HEK293 (cell line): ENCODE data around the gene KIF25.

Source experiments
- CTCF ChIA-PET: fragments of 350-600 bp; formaldehyde crosslinking; extraction: SDS; loops from one replicate; lab custom pipeline; 2021; ENCODE audit warnings: antibody characterized with exemption; lab: Yijun Ruan, JAX
- POLR2A ChIA-PET: fragments of 300-600 bp; formaldehyde crosslinking; extraction: SDS; loops from one replicate; lab custom pipeline; 2020; ENCODE audit warnings: antibody characterized with exemption, inconsistent platforms; lab: Yijun Ruan, JAX
- H3K27ac ChIP-seq: fragments of 200-500 bp; sonication (Bioruptor generic); 2 replicates; pipeline ENCODE4 v1.5.1; 2014; ENCODE audit warnings: low read depth, low read length, control low read depth, inconsistent platforms; ENCODE audit errors: extremely low read depth
- H3K36me3 ChIP-seq, 2 experiments: fragments of 200-500 bp in 1 of 2; sonication (Bioruptor generic) in 1 of 2; 1 replicate in 1 of 2; 2 replicates in 1 of 2; pipeline ENCODE4 v1.5.1; 2014 to 2017; ENCODE audit warnings: inconsistent platforms in 2 of 2, low read length in 2 of 2; ENCODE audit not compliant: control insufficient read depth in 2 of 2, insufficient read depth in 1 of 2
- H3K4me1 ChIP-seq: fragments of 200-500 bp; sonication (Bioruptor generic); 2 replicates; pipeline ENCODE4 v1.5.1; 2014; ENCODE audit warnings: mild to moderate bottlenecking, low read length, inconsistent platforms; ENCODE audit not compliant: control insufficient read depth, insufficient read depth
- H3K4me3 ChIP-seq: 2 replicates; pipeline ENCODE4 v1.5.1; 2011; ENCODE audit warnings: low read depth, mild to moderate bottlenecking, control low read depth, low read length, moderate library complexity
- H3K9me3 ChIP-seq: fragments of 200-500 bp; sonication (Bioruptor generic); 2 replicates; pipeline ENCODE4 v1.5.1; 2014; ENCODE audit warnings: low read depth, low read length, inconsistent platforms; ENCODE audit not compliant: control insufficient read depth, insufficient read depth
- GLIS1 ChIP-seq: fragments of 450-650 bp; formaldehyde crosslinking; IDR thresholded peaks from 2 replicates; pipeline ENCODE4 v1.5.1; 2016; ENCODE audit warnings: missing biosample characterization, missing genetic modification characterization
- SP7 ChIP-seq: fragments of 450-650 bp; formaldehyde crosslinking; IDR thresholded peaks from 2 replicates; pipeline ENCODE4 v1.5.1; 2016; ENCODE audit warnings: missing biosample characterization, missing genetic modification characterization
- ZBTB20 ChIP-seq: fragments of 450-650 bp; formaldehyde crosslinking; IDR thresholded peaks from 2 replicates; pipeline ENCODE4 v1.5.1; 2016; ENCODE audit warnings: missing biosample characterization, missing genetic modification characterization
- ZFHX2 ChIP-seq: fragments of 450-650 bp; formaldehyde crosslinking; conservative IDR thresholded peaks from 2 replicates; pipeline ENCODE4 v1.5.1; 2016; ENCODE audit warnings: missing biosample characterization, missing genetic modification characterization
- ZIC2 ChIP-seq: fragments of 450-650 bp; formaldehyde crosslinking; IDR thresholded peaks from 2 replicates; pipeline ENCODE4 v1.5.1; 2016; ENCODE audit warnings: missing biosample characterization, missing genetic modification characterization
- ZNF140 ChIP-seq: fragments of 450-650 bp; formaldehyde crosslinking; IDR thresholded peaks from 2 replicates; pipeline ENCODE4 v1.5.1; 2016; ENCODE audit warnings: missing biosample characterization, missing genetic modification characterization
- ZNF221 ChIP-seq: fragments of 450-650 bp; formaldehyde crosslinking; IDR thresholded peaks from 2 replicates; pipeline ENCODE4 v1.5.1; 2017; ENCODE audit warnings: missing biosample characterization, missing genetic modification characterization, borderline replicate concordance
- ZNF521 ChIP-seq: fragments of 450-650 bp; formaldehyde crosslinking; IDR thresholded peaks from 2 replicates; pipeline ENCODE4 v1.5.1; 2017; ENCODE audit warnings: missing biosample characterization, mild to moderate bottlenecking, missing genetic modification characterization
- ZNF529 ChIP-seq: fragments of 450-650 bp; formaldehyde crosslinking; IDR thresholded peaks from 2 replicates; pipeline ENCODE4 v1.5.1; 2017; ENCODE audit warnings: missing genetic modification characterization, missing biosample characterization; ENCODE audit not compliant: insufficient replicate concordance
- ZNF585B ChIP-seq: fragments of 450-650 bp; formaldehyde crosslinking; IDR thresholded peaks from 2 replicates; pipeline ENCODE4 v1.5.1; 2016; ENCODE audit warnings: missing biosample characterization, missing genetic modification characterization
- ZNF623 ChIP-seq: fragments of 450-650 bp; formaldehyde crosslinking; IDR thresholded peaks from 2 replicates; pipeline ENCODE4 v1.5.1; 2016; ENCODE audit warnings: missing biosample characterization, missing genetic modification characterization
- TF ChIP-seq, protein P1 (sequence below): fragments of 450-650 bp; formaldehyde crosslinking; IDR thresholded peaks from 2 replicates; pipeline ENCODE4 v1.5.1; 2016; ENCODE audit warnings: missing biosample characterization, missing genetic modification characterization
- TF ChIP-seq, protein P2 (sequence below): fragments of 450-650 bp; formaldehyde crosslinking; IDR thresholded peaks from 2 replicates; pipeline ENCODE4 v1.5.1; 2016; ENCODE audit warnings: missing biosample characterization, missing genetic modification characterization
- TF ChIP-seq, protein P3 (sequence below): fragments of 450-650 bp; formaldehyde crosslinking; IDR thresholded peaks from 2 replicates; pipeline ENCODE4 v1.5.1; 2016; ENCODE audit warnings: missing biosample characterization, missing genetic modification characterization, borderline replicate concordance

Gene KIF25

DNA sequence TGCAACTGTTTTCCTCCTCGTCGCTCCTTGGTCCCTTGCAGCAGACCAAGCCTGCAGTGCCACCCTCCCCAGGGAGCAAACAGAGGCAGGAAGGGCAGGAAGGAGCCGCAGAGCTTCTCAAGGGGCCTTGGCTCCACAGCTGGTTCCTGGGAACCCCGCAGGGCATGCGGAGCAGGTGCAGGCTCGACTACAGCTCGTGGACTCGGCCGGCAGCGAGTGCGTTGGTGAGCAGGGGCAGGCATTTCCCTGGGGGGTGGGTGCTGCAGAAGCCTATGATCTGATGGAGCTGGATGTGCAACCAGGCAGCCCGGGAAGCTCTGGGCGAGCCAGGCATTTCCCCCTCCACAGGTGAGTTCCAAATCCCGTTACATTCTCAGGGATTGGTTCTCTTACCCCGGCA, 44.5 kb downstream of the KIF25 start:
- TF ChIP-seq, protein P1, sequence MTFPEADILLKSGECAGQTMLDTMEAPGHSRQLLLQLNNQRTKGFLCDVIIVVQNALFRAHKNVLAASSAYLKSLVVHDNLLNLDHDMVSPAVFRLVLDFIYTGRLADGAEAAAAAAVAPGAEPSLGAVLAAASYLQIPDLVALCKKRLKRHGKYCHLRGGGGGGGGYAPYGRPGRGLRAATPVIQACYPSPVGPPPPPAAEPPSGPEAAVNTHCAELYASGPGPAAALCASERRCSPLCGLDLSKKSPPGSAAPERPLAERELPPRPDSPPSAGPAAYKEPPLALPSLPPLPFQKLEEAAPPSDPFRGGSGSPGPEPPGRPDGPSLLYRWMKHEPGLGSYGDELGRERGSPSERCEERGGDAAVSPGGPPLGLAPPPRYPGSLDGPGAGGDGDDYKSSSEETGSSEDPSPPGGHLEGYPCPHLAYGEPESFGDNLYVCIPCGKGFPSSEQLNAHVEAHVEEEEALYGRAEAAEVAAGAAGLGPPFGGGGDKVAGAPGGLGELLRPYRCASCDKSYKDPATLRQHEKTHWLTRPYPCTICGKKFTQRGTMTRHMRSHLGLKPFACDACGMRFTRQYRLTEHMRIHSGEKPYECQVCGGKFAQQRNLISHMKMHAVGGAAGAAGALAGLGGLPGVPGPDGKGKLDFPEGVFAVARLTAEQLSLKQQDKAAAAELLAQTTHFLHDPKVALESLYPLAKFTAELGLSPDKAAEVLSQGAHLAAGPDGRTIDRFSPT: no peak
- TF ChIP-seq ZIC2 (tag by site-specific recombination) (peak; percentile 79), SP7 (tag by site-specific recombination) (no peak), ZBTB20 (peak; percentile 84)
- TF ChIP-seq, protein P2, sequence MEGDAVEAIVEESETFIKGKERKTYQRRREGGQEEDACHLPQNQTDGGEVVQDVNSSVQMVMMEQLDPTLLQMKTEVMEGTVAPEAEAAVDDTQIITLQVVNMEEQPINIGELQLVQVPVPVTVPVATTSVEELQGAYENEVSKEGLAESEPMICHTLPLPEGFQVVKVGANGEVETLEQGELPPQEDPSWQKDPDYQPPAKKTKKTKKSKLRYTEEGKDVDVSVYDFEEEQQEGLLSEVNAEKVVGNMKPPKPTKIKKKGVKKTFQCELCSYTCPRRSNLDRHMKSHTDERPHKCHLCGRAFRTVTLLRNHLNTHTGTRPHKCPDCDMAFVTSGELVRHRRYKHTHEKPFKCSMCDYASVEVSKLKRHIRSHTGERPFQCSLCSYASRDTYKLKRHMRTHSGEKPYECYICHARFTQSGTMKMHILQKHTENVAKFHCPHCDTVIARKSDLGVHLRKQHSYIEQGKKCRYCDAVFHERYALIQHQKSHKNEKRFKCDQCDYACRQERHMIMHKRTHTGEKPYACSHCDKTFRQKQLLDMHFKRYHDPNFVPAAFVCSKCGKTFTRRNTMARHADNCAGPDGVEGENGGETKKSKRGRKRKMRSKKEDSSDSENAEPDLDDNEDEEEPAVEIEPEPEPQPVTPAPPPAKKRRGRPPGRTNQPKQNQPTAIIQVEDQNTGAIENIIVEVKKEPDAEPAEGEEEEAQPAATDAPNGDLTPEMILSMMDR (tag by site-specific recombination): peak; percentile 67
- TF ChIP-seq, all 188 proteins: peak for 3
- H3K36me3 ChIP-seq: peaks cover 0 to 3% of the 10 kb centered on the region in 2 experiments; a peak in 1 of 3 replicates
- CTCF ChIA-PET: interaction anchor here (0.6 kb wide), 1 partner anchor 125 kb away, joined by 3 read pairs; no protein-coding TSS in a partner anchor
- H3K27ac ChIP-seq: no peak overlapping the region
- POLR2A ChIA-PET: no interaction called here
- H3K9me3 ChIP-seq: no peaks in the 10 kb centered on the region
- no peaks in the 10 kb centered on the region for H3K4me1 ChIP-seq
- H3K4me3 ChIP-seq: no peak overlapping the region

DNA sequence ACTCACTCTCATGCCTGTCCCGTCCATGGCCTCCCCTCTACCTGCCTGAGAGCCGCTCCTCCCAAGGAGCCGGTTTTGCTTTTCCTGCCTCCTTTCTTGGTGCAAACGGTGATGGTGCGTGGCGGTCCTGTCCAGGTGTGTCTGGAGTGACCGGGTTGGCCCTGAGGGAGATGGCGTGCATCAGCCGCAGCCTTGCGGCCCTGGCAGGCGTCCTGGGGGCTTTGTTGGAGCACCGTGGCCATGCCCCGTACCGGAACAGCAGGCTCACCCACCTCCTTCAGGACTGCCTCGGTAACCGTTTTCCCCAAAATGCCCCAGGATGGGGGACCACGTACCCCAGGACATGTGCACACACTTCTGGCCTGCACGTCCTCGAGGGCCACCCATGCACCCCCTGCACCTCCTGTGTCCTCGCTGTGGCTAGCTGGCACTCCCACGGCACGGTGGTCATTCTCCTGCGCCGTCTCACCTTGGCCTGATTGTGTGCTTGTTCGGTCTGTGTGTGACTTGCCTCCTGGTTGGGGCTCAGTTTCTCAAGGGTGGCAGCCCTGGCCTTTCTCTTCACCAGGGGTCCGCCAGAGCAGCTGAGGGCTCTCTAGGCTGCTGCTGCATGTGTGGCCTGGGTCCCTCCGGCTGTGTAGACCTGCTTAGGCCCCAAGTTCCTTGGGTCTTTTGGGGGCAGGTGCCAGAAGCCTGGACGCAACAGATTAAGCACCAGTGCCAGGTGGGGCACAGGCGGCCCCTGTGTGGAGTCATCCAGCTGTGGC, 45.1 kb downstream of the KIF25 start:
- ChIA-PET CTCF (interaction anchor here (0.6 kb wide), 1 partner anchor 126 kb away, joined by 3 read pairs; no protein-coding TSS in a partner anchor), POLR2A (no interaction called here)
- no peak overlapping the region for H3K27ac ChIP-seq
- H3K9me3 ChIP-seq: no peaks in the 10 kb centered on the region
- H3K36me3 ChIP-seq: peaks cover 0 to 3% of the 10 kb centered on the region in 2 experiments; a peak in 1 of 3 replicates
- no peak for TF ChIP-seq ZNF585B (tag by site-specific recombination)
- TF ChIP-seq, protein P3, sequence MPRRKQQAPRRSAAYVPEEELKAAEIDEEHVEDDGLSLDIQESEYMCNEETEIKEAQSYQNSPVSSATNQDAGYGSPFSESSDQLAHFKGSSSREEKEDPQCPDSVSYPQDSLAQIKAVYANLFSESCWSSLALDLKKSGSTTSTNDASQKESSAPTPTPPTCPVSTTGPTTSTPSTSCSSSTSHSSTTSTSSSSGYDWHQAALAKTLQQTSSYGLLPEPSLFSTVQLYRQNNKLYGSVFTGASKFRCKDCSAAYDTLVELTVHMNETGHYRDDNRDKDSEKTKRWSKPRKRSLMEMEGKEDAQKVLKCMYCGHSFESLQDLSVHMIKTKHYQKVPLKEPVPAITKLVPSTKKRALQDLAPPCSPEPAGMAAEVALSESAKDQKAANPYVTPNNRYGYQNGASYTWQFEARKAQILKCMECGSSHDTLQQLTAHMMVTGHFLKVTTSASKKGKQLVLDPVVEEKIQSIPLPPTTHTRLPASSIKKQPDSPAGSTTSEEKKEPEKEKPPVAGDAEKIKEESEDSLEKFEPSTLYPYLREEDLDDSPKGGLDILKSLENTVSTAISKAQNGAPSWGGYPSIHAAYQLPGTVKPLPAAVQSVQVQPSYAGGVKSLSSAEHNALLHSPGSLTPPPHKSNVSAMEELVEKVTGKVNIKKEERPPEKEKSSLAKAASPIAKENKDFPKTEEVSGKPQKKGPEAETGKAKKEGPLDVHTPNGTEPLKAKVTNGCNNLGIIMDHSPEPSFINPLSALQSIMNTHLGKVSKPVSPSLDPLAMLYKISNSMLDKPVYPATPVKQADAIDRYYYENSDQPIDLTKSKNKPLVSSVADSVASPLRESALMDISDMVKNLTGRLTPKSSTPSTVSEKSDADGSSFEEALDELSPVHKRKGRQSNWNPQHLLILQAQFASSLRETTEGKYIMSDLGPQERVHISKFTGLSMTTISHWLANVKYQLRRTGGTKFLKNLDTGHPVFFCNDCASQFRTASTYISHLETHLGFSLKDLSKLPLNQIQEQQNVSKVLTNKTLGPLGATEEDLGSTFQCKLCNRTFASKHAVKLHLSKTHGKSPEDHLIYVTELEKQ (tag by site-specific recombination): no peak
- no peak for TF ChIP-seq ZNF140 (tag by site-specific recombination)
- no peak for TF ChIP-seq ZFHX2 (tag by site-specific recombination)
- no peak for TF ChIP-seq ZNF521
- TF ChIP-seq ZNF623 (tag by site-specific recombination): 0 out of 2 replicates have a peak, but pooled peaks have one; percentile 18
- TF ChIP-seq ZNF221 (tag by site-specific recombination): no peak
- TF ChIP-seq GLIS1 (tag by site-specific recombination): no peak
- no peak for TF ChIP-seq ZNF529 (tag by site-specific recombination)
- H3K4me3 ChIP-seq: no peak overlapping the region
- H3K4me1 ChIP-seq: no peaks in the 10 kb centered on the region
